ENCODE data around the gene RNF111.

DNA sequence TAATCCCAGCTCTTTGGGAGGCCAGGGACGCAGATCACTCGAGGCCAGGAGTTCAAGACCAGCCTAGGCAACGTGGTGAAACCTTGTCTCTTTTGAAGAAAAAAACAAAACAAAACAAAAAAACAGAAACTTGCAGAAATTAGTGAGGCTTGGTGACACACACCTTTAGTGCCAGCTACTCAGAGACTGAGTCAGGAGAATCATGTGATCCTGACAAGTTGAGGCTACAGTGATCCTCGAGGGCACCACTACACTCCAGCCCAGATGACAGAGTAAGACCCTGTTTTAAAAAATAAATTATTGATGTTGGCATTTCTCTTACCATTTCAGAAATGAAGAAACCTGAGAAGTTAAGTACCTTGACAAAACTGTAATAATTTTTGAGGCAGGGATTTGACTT, 72.9 kb downstream of the RNF111 start:
- TF ChIP-seq, protein P1, sequence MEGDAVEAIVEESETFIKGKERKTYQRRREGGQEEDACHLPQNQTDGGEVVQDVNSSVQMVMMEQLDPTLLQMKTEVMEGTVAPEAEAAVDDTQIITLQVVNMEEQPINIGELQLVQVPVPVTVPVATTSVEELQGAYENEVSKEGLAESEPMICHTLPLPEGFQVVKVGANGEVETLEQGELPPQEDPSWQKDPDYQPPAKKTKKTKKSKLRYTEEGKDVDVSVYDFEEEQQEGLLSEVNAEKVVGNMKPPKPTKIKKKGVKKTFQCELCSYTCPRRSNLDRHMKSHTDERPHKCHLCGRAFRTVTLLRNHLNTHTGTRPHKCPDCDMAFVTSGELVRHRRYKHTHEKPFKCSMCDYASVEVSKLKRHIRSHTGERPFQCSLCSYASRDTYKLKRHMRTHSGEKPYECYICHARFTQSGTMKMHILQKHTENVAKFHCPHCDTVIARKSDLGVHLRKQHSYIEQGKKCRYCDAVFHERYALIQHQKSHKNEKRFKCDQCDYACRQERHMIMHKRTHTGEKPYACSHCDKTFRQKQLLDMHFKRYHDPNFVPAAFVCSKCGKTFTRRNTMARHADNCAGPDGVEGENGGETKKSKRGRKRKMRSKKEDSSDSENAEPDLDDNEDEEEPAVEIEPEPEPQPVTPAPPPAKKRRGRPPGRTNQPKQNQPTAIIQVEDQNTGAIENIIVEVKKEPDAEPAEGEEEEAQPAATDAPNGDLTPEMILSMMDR (IDR thresholded peaks at IDR 0.05 in 2 of 3, conservative IDR thresholded peaks at IDR 0.05 in 1 of 3; ENCODE audit: control insufficient read depth in 2 of 3, extremely low read depth in 1 of 3, insufficient read depth in 1 of 3, low read depth in 3 of 3, low read length in 3 of 3), result no peak
- no peak for TF ChIP-seq RAD21 (IDR thresholded peaks at IDR 0.05; ENCODE audit: insufficient read depth, low read depth, low read length)

Measured in GM12878 (cell line).